GM08714 (cell line): Measurements from ENCODE around the gene VPS26C.
"Not testable (repeated sequence)": the region's sequence is repeated elsewhere in the genome, so short reads cannot be mapped to it uniquely, and the experiment has no call there.

Source experiments
- H3K4me3 ChIP-seq: fragments of 200-500 bp; sonication (Bioruptor generic); 2 replicates; pipeline ENCODE4 v1.5.1; 2014; ENCODE audit warnings: mild to moderate bottlenecking, low read length, inconsistent platforms
- ZNF274 ChIP-seq: IDR thresholded peaks from 2 replicates; pipeline ENCODE4 v1.6.1; 2012; ENCODE audit warnings: mild to moderate bottlenecking, low read depth, low read length

The VPS26C gene

DNA sequence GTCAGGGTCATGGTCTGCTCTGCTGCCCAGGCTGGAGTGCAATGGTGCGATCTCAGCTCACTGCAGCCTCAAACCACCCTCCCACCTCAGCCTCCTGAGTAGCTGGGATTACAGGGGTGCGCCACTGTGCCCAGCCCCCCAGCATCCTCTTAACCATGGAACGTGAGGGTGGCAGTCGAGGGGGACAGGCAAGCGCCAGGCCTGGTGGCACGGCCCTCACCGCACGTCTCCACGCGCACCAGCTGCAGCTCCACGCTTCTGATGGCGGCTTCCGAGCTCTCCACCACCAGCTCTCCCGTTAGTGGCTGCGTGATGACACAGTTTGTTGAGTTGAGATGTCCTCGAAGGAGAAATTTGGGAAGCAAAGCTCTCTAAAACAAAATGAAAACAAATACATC is 39.1 kb downstream of the VPS26C start:
- no peak for TF ChIP-seq ZNF274
- no peak overlapping the region for H3K4me3 ChIP-seq

DNA sequence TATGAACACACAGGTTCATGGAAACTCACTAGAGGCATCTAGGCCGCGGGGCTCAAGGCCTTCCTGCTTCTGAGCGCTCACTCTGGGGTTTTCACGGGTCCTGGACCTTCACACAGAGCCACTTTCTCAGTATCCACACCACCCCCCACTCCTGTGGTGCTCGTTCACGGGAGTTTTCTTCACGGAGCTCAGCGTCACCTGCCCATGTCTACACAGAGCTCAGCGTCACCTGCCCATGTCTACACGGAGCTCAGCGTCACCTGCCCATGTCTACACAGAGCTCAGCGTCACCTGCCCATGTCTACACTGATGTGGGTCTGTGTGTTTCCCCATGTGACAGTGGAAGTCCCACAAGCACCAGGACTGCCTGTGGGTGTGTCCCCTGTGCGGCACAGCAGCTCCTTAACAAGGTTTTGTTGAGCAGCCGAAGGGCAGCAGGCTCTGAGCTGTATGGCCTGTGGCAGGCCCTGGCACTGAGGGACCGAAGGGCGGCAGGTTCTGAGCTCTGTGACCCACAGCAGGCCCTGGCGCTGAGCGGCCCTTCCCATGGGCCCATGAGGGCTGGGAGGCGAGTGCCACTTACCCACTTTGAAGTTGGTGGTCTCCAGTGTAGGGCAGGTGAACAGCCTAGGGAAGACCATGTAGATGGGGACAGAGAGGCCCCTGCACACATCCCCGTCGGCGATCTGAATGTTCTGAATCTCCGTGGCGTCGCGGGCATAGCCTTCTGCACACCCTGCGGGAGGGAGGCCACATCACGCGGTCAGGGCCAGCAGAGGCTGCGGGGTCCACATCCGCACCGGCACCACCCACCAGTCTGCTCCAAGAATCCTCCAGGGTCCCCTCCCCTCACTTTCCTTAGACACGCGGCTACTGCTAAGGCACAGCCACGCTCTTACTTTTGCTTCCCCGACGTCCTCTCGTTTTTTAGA is 39.8 kb downstream of the VPS26C start:
- no peak overlapping the region for H3K4me3 ChIP-seq
- no peak for TF ChIP-seq ZNF274

DNA sequence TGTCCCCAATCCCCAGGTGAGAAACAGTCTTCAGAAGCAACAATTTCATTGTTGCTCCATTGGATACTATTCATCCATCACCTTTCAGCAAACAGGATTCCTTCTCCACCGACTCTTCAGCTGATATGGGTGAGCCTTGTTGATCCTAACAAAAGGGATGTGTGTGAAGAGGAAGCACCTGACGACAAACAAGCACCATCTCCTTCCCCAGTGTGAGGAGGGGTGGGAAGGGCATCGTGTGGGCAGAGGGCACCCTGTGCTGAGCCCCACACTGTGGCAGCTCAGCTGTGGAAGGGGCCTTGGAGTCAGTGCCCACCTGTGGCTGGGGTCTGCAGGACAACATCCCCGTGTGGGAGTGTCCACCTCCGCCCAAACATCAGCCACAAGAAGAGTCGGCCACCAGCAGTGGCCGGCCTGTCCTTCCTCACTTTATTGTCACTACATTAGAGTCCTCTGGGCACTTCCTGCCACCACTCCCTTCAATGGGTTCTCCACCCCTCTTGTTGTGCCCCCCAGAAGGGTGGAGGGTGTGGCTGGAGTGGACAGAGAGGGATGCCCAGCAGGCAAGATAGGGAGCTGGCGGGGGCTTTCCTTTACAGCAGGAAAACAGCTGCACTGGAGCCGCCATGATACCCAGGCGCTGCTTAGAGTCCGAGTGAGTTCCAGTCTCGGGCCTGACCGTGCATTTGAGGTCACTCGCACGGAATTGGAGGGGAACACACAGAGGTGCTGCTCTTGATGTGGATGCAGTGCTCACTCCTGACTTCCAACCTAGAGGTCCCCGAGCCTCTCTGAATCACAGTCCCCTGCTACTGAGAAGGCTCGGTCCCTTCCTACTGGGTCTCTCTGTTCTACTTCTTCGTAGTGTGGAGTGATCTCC is 40.9 kb downstream of the VPS26C start:
- TF ChIP-seq ZNF274: no peak
- H3K4me3 ChIP-seq: no peak overlapping the region

DNA sequence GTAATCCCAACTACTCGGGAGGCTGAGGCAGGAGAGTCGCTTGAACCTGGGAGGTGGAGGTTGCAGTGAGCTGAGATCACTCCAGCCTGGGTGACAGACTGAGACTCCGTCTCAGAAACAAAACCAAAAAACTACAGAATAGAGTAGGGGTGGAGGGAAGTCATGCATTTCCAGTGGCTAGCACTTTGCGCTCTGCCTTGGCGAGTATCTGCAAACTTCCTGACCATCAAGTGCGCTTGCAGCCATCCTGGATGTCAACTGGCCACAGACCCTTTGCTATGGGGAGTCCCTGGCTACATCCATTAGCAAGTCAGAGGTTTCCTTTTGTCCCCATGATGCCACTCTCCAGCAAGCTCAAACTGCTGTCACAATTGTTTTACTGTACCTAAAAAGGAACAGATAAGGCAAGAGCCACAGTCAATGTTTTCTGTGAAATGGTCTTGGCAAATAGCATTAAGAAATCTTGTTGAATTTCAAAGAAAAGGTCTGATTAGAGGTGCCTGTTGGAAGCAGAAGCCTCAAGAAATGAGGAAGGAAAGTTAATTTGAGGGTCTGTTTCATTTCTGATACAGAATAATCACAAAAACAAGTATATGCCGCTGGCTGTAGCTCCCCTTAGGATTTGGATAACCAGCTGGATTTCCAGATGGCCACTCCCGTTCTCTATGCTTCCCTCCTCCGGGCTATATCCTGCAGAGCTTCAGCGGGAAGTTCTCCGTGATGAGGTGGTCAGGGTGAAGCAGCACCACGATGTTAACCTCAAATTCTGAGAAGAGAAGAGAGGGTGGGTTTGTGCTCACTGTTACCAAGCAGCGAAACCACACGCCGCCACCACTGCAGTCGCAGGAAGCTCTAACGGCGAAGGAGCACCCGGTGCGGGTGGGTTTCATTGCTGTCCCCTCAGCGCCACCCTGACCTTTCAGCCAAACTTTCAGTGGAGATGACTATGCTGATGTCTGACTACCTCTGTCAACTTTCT is 42.0 kb downstream of the VPS26C start:
- no peak overlapping the region for H3K4me3 ChIP-seq
- TF ChIP-seq ZNF274: no peak

DNA sequence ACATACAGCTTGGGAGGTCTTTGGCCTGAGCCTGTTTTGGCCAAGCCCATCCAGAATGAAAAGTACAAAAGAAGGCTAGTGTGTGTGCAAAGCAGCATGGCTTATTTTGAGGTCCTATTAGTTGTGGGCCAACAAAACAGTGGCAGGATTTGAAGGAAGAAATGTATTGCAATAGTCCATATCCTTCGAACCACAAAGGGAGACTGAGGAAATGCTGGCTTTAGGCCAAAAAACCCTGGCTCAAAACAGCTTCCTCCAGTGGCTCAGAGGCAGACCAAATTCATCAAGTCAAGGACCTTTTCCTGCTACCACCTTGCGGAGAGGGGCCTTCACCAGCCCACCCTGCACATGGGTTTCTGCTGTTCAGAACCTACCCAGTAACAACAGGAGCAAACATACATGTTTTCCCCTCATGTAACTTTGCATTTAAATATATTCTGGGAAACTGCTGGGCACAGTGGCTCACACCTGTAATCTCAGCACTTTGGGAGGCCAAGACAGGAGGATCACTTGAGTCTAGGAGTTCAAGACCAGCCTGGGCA is 43.3 kb downstream of the VPS26C start:
- no peak for TF ChIP-seq ZNF274
- H3K4me3 ChIP-seq: no peak overlapping the region

DNA sequence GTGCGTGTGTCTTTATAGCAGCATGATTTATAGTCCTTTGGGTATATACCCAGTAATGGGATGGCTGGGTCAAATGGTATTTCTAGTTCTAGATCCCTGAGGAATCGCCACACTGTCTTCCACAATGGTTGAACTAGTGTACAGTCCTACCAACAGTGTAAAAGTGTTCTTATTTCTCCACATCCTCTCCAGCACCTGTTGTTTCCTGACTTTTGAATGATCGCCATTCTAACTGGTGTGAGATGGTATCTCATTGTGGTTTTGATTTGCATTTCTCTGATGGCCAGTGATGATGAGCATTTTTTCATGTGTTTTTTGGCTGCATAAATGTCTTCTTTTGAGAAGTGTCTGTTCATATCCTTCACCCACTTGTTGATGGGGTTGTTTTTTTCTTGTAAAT is 44.9 kb downstream of the VPS26C start:
- H3K4me3 ChIP-seq: not testable (repeated sequence)

DNA sequence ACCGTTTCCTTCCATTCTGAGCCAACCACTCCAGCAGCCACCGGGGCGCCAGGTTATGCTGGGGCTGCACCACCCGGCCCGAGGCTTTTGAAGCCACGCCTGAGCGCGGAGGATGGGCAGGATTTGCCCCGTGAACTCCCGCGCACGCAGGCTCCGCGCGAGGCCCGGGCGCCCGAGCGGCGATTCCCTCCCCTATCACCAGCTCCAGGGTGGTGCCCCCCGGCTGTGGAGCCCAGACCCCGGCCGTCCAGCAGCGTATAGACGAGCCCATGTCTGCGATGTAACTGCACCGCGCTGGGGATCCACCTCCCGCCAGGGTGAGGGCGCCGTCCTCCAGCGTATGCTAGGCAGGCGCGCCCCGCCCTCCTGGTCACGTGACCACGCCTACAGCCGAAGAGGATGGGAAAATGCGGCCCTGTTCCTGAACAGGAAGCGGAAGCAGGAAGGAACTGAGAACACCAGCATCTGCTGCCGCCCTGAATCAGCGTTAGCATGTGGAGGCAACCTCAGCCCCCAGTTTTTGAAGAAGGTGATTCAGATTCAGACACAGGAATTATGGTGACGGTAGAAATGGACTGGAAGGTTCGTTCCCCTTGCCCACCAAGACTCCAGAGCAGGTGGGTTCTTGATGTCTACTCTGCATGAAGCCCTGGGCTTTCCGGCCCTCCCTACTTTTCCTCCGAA is 46.0 kb downstream of the VPS26C start:
- H3K4me3 ChIP-seq: peak overlapping the region; percentile 53; the same call in 1 of the 2 replicates
- no peak for TF ChIP-seq ZNF274

DNA sequence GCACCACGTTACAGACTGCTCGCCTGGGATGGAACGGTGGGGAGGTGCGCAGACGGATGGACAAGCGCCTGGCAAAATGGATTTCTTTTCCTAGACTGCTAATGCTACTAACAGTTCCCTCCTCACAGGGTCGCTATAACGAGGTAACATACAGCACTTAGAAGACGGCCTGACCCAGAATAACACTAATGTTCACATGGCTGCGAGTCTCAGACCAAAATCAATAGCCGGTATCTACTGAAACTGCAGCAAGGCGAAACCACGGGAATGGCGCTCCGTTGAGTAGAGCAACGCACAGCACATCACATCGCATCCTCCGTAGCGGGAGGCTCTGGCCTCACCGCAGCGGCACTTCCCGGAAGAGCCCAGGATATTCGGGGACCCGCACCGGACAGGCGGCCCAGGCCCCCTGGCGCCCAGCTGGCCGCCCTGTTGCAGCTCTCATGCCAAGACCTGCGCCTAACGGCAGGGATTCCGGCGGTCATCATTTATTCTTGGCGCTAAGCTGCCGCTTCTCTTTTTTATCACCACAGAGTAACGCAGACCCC is 46.6 kb downstream of the VPS26C start:
- H3K4me3 ChIP-seq: peak overlapping the region; percentile 53; the same call in 1 of the 2 replicates
- no peak for TF ChIP-seq ZNF274

DNA sequence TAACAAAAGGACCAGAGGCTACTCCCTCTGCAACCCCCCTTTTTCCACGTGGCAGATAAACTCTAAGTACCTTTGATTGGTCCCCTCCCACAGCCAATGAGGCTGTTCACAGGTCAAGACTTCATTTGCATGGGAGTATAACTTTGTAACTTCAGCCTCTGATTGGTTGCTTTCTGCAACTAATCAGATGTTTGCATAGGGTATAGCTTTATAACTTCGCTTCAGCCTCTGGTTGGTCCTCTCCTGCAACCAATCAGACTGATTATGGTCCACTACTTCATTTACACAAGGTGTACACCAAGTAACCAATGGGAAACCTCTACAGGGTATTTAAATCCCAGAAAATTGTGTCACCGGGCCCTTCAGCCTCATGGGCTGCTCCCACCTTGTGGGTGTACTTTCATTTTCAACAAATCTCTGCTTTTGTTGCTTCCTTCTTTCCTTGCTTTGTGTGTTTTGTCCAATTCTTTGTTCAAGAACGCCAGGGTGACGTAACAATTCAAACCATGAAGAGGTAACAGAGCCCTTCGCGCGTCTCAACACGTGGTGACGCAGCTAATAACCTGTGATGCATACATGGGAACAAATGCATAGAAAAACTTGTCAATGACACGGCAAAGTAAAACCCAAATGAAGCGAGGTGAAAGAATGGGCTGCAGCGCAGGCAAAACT is 47.2 kb downstream of the VPS26C start:
- TF ChIP-seq ZNF274: no peak
- peak overlapping the region; percentile 53; the same call in 1 of the 2 replicates for H3K4me3 ChIP-seq

DNA sequence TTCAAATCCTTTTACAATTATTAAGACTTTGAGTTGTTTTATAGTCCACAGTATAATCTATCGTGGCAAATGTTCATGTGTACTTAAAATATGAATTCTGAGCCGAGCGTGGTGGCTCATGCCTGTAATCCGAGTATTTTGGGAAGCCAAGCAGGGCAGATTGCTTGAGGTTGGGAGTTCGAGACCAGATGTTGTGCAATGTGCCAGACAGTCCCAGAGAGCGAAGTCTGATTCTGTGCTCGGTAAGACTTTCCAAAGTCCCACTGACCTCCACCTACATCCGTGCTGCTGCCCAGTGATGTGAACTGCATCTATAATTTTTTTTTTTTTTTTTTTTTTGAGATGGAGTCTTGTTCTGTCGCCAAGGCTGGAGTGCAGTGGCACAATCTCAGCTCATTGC is 52.2 kb downstream of the VPS26C start:
- no peak for TF ChIP-seq ZNF274
- no peak overlapping the region for H3K4me3 ChIP-seq

DNA sequence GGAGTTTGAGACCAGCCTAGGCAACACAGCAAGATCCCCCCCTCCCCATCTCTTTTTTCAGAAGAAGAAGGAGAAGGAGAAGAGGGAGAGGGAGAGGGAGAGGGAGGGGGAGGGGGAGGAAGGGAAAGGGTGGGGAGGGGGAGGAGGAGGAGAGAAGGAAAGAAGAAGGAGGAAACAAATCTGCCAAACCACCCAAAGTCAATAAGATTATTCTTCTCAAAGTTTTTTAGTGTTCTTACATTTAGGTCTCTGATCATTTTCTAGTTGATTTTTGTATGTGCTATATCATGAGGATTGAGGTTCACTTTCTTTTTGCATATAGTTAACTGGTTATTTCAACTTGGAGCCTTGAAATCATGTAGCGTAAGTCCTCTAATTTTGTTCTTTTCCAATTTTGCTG is 56.3 kb downstream of the VPS26C start:
- TF ChIP-seq ZNF274: no peak
- H3K4me3 ChIP-seq: no peak overlapping the region

DNA sequence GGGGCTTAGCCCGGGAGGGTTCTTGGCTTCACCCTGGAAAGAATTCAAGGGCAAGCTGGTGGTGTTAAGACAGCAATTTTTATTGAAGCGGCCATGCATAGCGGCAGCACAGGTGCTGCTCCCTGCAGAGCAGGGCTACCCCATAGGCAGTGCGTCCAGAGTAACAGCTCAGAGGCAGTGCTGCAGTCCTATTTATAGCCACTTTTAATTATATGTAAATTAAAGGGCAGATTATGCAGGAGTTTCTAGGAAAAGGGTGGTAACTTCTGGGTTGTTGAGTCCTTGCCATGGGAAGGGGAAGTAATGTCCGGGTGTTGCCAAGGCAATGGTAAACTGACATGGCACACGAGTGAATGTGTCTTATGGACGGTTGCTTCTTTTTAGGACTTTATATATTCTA is 57.0 kb downstream of the VPS26C start:
- no peak for TF ChIP-seq ZNF274
- no peak overlapping the region for H3K4me3 ChIP-seq
